ENCODE data around the gene IL1RN. TPM values are rescaled to one million over a fixed set of nuclear protein-coding genes. Genes with fewer than 3 reads are reported as not detected.

Gene IL1RN
- total and polyA plus RNA-seq, 2 of the 13 experiments (the other 11 are each of a cell fraction or from before 2014, with no cell fraction given) = 21.2 to 101 TPM

- TF ChIP-seq CBX5 (CRISPR knock-in tag; IDR thresholded peaks at IDR 0.05; ENCODE audit: borderline replicate concordance) (no peak), HBP1 (CRISPR knock-in tag; IDR thresholded peaks at IDR 0.05; ENCODE audit: low read depth) (peak; percentile 59; the same call in 1 of the 2 replicates), RXRA (CRISPR knock-in tag; IDR thresholded peaks at IDR 0.05) (peak; percentile 75; the same call in 1 of the 2 replicates), ZNF136 (CRISPR knock-in tag; IDR thresholded peaks at IDR 0.05; ENCODE audit: low read depth) (no peak), HDAC1 (CRISPR knock-in tag; IDR thresholded peaks at IDR 0.05) (peak; percentile 90), FOXO1 (CRISPR knock-in tag; IDR thresholded peaks at IDR 0.05) (peak; percentile 98), KDM5B (CRISPR knock-in tag; IDR thresholded peaks at IDR 0.05; ENCODE audit: borderline replicate concordance) (no peak), PAF1 (CRISPR knock-in tag; IDR thresholded peaks at IDR 0.05) (no peak), U2AF2 (IDR thresholded peaks at IDR 0.05; ENCODE audit: low read depth, low read length) (no peak), JARID2 (CRISPR knock-in tag; IDR thresholded peaks at IDR 0.05; ENCODE audit: insufficient replicate concordance) (no peak), AGO2 (optimal IDR thresholded peaks at IDR 0.05; ENCODE audit: low read depth, low read length) (no peak), KLF9 (CRISPR knock-in tag; IDR thresholded peaks at IDR 0.05; ENCODE audit: low read depth) (no peak), ETV5 (CRISPR knock-in tag; IDR thresholded peaks at IDR 0.05; ENCODE audit: borderline replicate concordance) (peak; percentile 99), KDM2A (CRISPR knock-in tag; IDR thresholded peaks at IDR 0.05; ENCODE audit: borderline replicate concordance, low read depth) (no peak), NR1H2 (CRISPR knock-in tag; IDR thresholded peaks at IDR 0.05; ENCODE audit: borderline replicate concordance, low read depth) (no peak), MED1 (CRISPR knock-in tag; IDR thresholded peaks at IDR 0.05) (peak; percentile 98), ZNF709 (CRISPR knock-in tag; IDR thresholded peaks at IDR 0.05) (no peak), ZBTB25 (CRISPR knock-in tag; IDR thresholded peaks at IDR 0.05) (peak; percentile 84), ZNF563 (CRISPR knock-in tag; IDR thresholded peaks at IDR 0.05) (no peak), IKZF4 (CRISPR knock-in tag; IDR thresholded peaks at IDR 0.05; ENCODE audit: borderline replicate concordance, low read depth, not compliant biosample characterization) (no peak), ZNF253 (CRISPR knock-in tag; IDR thresholded peaks at IDR 0.05; ENCODE audit: borderline replicate concordance) (no peak), ZUFSP (CRISPR knock-in tag; IDR thresholded peaks at IDR 0.05; ENCODE audit: borderline replicate concordance) (no peak), ZFYVE20 (CRISPR knock-in tag; IDR thresholded peaks at IDR 0.05; ENCODE audit: borderline replicate concordance, low read depth) (no peak), TFDP2 (CRISPR knock-in tag; IDR thresholded peaks at IDR 0.05) (peak; percentile 69), ZSCAN12 (CRISPR knock-in tag; IDR thresholded peaks at IDR 0.05) (no peak), KDM6A (CRISPR knock-in tag; IDR thresholded peaks at IDR 0.05; ENCODE audit: low read depth) (peak; percentile 94)
Measured at GRCh38 chr2:113126845-113127645, at the start of gene IL1RN (continued).
